Epithelial cell of prostate (primary cell): ENCODE data around the gene MDM4.
"Not testable (repeated sequence)": the region's sequence is repeated elsewhere in the genome, so short reads cannot be mapped to it uniquely, and the experiment has no call there.

Experiments
- DNase-seq: peaks from one replicate; pipeline ENCODE4 v3.0.0-alpha.2; 2011; ENCODE audit warnings: low read depth, low spot score
- H3K27ac ChIP-seq: fragments of 450-650 bp; 2 replicates; pipeline ENCODE4 v1.5.1; 2017; ENCODE audit warnings: mild to moderate bottlenecking

Gene MDM4

GRCh38 chr1:204556458-204557052 lies 40.3 kb downstream of the MDM4 start:
- no peak overlapping the region for H3K27ac ChIP-seq

DNA sequence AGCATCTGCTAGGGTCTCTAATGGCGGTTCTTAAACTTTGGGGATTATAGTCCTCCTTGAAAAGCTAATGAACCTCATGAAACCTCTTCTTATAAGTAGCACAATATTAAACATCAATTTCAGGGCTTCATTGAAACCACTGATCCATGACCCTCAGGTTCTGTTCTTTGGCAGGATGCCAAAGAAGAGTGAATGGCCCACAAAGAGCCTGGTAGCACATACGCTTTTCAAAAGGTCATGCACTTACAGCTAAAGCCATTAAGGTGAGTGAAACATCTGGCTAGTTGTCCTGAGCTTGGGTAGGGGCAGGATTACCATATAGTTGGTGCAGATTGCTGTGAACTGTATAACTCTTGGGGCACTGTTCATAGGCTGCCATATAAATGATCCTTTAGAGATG lies 42.3 kb downstream of the MDM4 start:
- no peak overlapping the region for H3K27ac ChIP-seq
- DNase-seq: no peak

More at GRCh38 chr1:204556458-204557052, 40.3 kb downstream of the MDM4 start:
- no peak for DNase-seq

GRCh38 chr1:204560002-204560401 lies 43.8 kb downstream of the MDM4 start:
- DNase-seq, H3K27ac ChIP-seq: not testable (repeated sequence)

- H3K27ac ChIP-seq: no peak overlapping the region
- no peak for DNase-seq
These were observed 44.5 kb downstream of the MDM4 start for GRCh38 chr1:204560590-204561150.

DNA sequence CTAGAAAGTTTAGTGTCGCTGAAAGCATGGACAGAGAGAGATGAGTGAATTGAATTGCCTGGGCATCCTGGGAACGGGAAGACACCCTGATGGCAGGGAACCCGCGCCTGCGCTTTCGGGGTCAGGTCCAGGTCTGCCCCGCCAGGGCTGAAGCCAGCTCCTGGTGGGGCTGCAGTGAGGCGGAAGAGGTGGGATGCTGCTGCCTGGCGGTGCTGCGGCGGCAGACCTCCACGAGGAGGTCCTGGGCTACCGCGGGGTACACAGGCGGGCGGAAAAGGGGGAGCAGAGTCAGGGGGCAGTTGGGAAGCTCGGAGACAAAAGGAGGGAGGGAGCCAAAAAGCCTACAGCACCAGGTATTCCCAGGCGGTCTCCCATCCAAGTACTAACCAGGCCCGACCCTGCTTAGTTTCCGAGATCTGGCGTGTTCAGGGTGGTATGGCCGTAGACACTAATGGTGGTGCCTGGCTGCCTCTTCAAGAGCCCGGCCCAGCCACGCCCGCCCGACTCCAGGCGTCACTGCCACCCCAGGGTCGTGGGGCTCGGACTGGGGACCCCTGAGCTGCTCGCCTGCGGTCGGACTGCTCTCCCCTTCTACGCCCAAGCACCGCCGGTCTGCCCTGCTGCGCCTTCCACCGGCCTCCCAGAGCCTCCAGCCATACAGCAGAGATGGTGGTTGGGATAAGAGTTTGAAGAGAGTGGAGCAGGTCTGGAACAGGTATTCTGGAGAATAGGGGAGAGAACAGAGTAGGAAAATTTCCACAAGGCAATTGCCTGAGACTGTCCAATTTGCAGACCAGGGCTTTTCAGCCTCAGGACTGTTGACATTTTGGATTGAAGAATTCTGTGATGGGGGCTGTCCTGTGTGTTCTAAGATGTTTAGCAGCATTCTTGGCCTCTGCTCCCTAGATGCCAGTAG lies 46.1 kb downstream of the MDM4 start:
- no peak overlapping the region for H3K27ac ChIP-seq

GRCh38 chr1:204563307-204563706 lies 47.1 kb downstream of the MDM4 start:
- no peak overlapping the region for H3K27ac ChIP-seq
- no peak for DNase-seq

More for the DNA sequence above, 46.1 kb downstream of the MDM4 start:
- DNase-seq: no peak

DNA sequence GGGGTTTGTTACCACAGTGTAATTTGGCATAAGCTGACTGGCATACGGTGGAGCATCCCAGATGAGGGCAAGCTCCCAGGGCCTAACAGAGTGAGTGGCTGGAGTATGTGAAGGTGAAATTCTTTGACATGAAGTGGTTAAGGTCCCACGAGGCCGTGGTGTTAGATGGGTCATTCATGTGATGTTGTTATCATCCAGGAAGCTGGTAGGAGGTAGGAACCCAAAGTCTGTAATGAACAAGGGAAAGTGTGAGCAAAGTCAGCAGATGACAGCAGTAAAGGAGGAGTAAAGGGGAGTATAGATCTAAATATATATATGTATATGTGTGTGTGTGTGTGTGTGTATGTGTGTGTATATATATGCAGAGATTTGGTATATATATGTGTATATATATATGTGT lies 47.6 kb downstream of the MDM4 start:
- no peak overlapping the region for H3K27ac ChIP-seq
- DNase-seq: no peak

DNA sequence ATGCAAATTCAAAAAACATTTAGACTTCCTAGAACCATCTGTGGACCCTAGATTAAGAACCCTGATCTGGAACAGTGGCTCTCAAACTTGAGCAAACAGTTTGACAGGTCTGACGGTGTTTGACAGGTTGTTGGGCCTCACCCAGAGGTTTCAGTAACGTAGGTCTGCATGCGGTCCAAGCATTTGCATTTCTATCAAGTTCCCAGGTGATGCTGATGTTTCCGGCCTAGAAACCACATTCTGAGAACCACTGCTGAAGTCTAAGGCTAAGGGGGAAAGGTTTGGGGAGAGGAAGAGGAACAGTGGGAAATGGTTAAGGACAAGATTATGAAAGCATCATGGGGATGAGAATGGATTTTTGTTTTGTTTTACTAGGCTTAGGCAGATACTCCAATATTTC lies 48.6 kb downstream of the MDM4 start:
- H3K27ac ChIP-seq: no peak overlapping the region
- DNase-seq: no peak

DNA sequence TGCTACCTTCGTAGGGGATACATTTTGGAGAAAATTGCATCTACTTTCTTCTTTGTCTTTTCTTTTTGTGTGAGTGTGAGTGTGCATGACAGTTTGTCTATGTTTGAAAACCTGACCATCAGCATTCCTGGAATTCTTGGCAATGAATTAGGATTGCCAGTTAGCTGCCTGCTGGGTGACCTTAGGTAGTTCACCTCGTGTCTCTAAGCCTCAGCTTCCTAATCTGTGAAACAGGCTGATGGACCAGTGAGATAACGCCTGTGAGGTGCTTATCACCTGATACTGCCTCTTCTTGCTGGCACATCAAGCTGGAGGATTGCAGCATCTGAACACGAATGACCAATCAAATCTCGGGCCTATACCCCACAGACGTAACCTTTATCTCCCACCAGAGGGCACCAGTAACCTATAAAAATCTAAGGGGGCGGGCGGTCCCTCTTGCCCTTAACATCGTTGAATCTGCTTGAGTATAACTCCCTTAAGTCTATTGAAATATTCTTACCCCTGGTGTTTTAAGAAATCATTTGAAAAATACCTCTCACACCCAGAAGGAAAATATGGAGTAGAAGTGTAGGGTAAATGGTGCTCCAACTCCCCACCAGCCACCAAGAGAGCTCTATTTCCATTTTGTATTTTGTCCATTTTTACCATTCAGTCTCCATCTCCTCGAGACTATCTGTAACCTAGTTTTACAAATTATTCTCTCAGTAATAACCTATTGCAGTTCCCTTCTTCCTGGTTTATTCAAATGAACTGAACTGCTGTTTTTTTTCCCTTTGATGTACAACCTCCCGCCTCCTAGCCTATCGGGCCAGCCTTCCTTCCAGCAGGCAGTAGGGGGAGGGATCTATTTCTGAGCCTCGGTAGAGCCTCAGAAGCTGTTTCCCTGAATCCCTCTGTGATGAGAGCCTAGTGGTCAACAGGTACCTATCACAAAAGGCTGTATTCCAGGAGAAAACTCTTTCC lies 49.7 kb downstream of the MDM4 start:
- DNase-seq: no peak
- H3K27ac ChIP-seq: no peak overlapping the region

- DNase-seq: no peak
- no peak overlapping the region for H3K27ac ChIP-seq
These were observed 50.4 kb downstream of the MDM4 start for GRCh38 chr1:204566583-204566955.

DNA sequence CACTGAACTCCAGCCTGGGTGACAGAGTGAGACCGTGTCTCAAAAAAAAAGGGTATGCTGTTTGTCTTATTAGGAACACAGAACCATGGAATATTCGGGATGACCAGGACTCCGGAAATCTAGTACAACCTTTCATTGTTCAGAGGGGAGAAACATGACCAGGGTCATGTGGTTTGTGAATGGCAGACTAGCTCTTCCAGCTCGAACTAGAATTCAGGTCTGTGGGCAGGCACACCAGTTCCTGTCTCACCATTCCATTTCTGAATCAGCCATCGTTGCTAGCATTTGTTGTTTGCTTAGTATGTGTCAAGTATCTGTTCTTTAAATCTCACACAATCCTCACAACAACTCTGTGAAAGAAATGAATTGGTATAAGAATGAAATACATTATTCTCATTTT lies 50.9 kb downstream of the MDM4 start:
- no peak overlapping the region for H3K27ac ChIP-seq

DNA sequence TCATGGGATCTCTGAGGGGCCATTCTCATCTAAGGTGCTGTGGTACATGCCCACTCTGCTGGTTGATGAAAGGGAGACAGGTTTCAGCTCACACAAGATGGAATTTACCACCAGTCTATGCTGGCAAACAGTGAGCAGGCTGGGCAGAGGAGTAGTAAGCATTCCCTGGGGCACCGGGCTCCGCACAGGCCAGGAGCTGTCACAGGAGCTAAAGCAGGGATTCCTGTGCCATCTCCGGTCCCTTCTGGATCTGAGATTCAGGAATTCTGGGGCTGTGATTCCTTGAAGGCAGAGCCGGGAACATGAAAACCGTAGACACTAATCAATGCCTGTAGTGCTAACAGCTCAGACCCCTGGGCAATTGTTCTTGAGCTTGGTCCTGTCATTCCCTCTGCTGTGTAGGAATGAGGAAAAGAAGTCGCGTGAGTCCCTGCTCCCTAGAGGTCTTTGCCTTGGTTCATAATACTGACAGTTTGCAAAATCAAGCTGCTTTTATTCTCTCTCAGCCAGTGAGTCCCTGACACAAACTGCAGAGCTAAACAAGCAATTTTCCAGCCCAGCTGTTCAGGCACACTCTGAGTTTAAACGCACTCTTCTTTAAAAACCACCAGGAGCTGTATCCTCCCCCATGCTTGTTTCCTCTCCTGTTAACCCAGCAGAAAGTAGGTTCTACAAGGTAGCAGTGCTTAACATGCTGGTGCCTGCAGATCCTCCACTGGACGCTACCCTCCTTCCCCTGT lies 52.5 kb downstream of the MDM4 start:
- no peak overlapping the region for H3K27ac ChIP-seq
- no peak for DNase-seq

More for the DNA sequence above, 50.9 kb downstream of the MDM4 start:
- no peak for DNase-seq

GRCh38 chr1:204569478-204569877 lies 53.3 kb downstream of the MDM4 start:
- DNase-seq: no peak
- H3K27ac ChIP-seq: no peak overlapping the region

GRCh38 chr1:204570021-204570420 lies 53.8 kb downstream of the MDM4 start:
- not testable (repeated sequence) for DNase-seq, H3K27ac ChIP-seq

DNA sequence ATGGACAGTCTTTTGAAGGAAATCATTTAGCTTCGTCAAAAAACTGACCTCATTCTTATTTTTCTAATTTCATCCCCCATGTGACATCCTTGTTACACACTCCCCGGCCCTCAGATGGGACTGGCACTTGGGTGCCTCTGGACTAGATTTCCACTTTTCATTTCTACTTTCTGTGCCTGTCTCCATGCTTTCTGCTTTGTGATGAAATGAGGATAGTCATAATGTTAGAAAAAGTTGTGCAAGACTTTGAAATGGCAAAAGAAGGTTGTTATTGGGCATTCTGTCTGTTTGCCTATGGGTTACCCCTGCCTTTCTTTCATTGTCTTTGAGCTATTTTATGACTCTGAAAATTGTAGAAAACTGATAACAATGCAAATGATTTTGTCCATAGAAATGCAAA lies 54.9 kb downstream of the MDM4 start:
- H3K27ac ChIP-seq: no peak overlapping the region
- DNase-seq: no peak

- H3K27ac ChIP-seq: peak overlapping the region; percentile 53
- DNase-seq: no peak
These were observed 55.4 kb downstream of the MDM4 start for GRCh38 chr1:204571631-204572030.

DNA sequence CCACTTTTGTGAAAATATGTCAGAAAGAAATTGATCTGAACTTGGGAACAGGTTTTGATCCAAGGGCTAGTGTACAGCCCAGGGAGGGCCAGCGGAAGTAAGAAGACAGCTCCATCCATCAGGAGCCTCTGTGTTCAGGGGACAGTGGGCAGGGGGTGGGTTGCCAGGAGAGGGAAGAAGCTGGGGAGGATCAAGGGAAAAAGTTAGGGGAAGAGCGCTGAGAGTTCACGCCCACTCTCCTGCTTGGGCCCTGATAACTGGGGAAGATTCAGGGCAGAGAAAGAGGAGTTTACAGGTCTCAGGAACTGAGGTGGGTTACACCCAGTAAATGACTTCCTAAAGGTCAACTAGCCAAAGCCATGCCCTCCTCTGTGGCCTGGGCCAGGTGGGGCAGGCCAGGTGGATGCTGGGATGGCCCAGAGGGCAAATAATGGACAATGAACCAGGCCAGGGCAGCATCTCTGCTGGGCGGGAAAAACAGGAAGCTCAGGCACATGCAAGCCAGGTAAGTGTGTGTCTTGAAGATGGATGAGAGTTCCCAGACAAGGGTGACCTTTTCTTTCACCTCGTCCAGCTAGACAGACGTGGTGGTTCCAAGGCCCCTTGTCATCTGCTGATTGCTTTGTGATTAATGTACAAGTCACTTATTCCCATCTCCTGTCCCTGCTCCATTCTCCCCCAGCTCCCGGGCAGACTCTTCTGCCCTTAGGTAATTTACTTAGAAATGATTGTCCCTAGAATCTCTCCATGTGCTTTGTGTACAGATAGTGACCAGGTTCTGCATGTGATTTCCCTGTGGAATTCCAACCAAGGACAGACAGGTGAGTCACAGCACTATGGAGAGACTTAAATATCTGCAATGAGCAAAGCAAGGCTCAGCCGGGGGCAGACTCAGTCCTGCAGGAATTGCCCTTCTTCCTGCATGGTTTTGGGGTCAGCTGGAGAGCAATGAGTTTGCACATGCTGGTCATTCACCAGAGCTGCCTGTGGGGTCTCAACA lies 57.0 kb downstream of the MDM4 start:
- no peak for DNase-seq
- peak overlapping the region; percentile 53 for H3K27ac ChIP-seq
